SJSA1 (cell line): ENCODE data around the gene FARS2. TPM values are rescaled to one million over a fixed set of nuclear protein-coding genes. Genes with fewer than 3 reads are reported as not detected.
A peak's percentile ranks its signal among the peaks of the same experiment; 100 is the strongest.

Experiments used
- DNase-seq, 2 experiments: peaks; one replicate each; pipeline ENCODE4 v3.0.0-alpha.2; 2015 to 2020; ENCODE audit warnings: low spot score in 2 of 2, low read depth in 1 of 2
- H3K27ac ChIP-seq: fragments of 250-450 bp; sonication (Bioruptor Pico); 2 replicates; pipeline ENCODE4 v1.5.1; 2020; ENCODE audit warnings: mild to moderate bottlenecking, moderate library complexity
- H3K27me3 ChIP-seq: fragments of 250-450 bp; sonication (Bioruptor Pico); replicated peaks from 2 replicates; pipeline ENCODE4 v1.5.1; 2020; ENCODE audit warnings: mild to moderate bottlenecking, moderate library complexity
- H3K36me3 ChIP-seq: fragments of 250-450 bp; sonication (Bioruptor Pico); 2 replicates; pipeline ENCODE4 v1.5.1; 2020; ENCODE audit warnings: mild to moderate bottlenecking
- H3K4me1 ChIP-seq: fragments of 250-450 bp; sonication (Bioruptor Pico); replicated peaks from 2 replicates; pipeline ENCODE4 v1.6.1; 2021; ENCODE audit warnings: mild to moderate bottlenecking
- H3K4me3 ChIP-seq: fragments of 250-450 bp; sonication (Bioruptor Pico); 2 replicates; pipeline ENCODE4 v1.5.1; 2020; ENCODE audit warnings: mild to moderate bottlenecking
- H3K9me3 ChIP-seq: fragments of 250-450 bp; sonication (Bioruptor Pico); replicated peaks from 2 replicates; pipeline ENCODE4 v1.5.1; 2020; ENCODE audit warnings: mild to moderate bottlenecking
- total RNA-seq: library from RNA; depleted of rRNA; stranded (reverse); fragments of >200 nt; shearing (Covaris generic); gene quantifications from 2 replicates; pipeline ENCODE4 v1.2.3, GENCODE V29; 2014

The FARS2 gene
- total RNA-seq, 1 experiment from 2014 or later, result 13.3 TPM

DNA sequence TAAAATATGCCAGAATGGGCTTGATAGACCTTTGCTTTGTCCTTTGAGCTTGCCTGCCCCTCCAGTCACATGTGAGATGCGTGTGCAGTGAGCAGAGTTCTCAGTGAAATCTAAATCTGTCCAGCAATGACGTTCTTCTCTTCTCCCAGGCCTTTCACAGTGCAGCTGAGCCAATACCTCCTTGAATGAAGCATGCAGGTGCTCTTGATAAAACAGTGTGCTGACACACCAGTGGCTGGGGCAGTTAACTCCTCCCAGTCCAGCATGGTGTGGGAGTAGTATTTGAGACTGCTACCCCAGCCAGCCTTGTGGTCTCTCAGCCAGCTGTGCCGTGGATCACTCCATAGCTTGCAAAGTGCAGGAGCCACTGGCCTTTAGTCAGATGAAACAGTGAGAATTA is 240.5 kb downstream of the FARS2 start:
- no peak for DNase-seq
- H3K36me3 ChIP-seq, result no peaks in the 10 kb centered on the region
- H3K9me3 ChIP-seq, result no peaks in the 10 kb centered on the region
- H3K4me3 ChIP-seq, result no peak overlapping the region
- no peak overlapping the region for H3K27ac ChIP-seq
- H3K4me1 ChIP-seq, result peaks cover 40% of the 10 kb centered on the region
- H3K27me3 ChIP-seq, result no peaks in the 10 kb centered on the region

DNA sequence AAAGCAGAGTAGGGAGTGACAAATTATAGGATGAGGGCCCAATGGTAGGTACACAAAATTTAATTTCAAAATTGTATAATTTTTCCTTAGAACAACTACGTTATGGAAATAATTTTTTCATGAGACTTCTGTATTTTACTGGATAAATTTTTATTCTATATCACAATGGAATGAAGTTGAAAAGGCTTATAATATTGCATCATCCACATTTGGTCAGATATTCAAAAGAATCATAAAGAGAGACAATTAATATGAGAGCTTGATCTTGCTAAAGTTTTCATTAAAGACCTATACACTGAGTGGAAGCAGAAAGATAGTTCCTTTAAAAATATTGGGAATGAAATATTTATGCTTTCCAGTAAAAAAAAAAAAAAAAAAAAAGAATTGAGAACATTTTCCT is 242.8 kb downstream of the FARS2 start:
- H3K36me3 ChIP-seq, result no peaks in the 10 kb centered on the region
- H3K27me3 ChIP-seq, result no peaks in the 10 kb centered on the region
- H3K4me3 ChIP-seq, result no peak overlapping the region
- H3K9me3 ChIP-seq, result no peaks in the 10 kb centered on the region
- no peak overlapping the region for H3K27ac ChIP-seq
- H3K4me1 ChIP-seq, result peaks cover 20% of the 10 kb centered on the region
- DNase-seq, result no peak

DNA sequence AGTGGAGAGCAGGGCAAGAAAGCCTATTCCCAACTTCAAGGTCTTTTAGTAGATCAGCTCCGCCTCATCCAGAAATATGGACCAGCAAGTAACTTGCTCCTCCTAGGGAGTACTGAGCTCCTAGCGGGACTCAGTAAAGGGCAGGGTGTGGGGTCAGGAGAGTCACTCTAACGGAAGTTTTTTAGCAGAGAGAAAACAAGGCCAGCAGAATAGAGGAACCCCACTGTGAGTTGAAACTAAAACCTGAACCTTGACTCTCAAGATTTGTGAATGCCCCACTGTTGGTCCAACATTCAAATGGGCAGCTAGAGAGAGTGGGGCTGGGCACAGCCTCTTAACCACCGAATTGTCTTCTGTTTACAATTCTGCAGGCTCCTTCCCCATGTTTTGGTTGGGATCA is 244.8 kb downstream of the FARS2 start:
- no peak for DNase-seq
- H3K27ac ChIP-seq, result no peak overlapping the region
- no peaks in the 10 kb centered on the region for H3K4me1 ChIP-seq
- no peaks in the 10 kb centered on the region for H3K9me3 ChIP-seq
- no peaks in the 10 kb centered on the region for H3K36me3 ChIP-seq
- H3K27me3 ChIP-seq, result no peaks in the 10 kb centered on the region
- no peak overlapping the region for H3K4me3 ChIP-seq

DNA sequence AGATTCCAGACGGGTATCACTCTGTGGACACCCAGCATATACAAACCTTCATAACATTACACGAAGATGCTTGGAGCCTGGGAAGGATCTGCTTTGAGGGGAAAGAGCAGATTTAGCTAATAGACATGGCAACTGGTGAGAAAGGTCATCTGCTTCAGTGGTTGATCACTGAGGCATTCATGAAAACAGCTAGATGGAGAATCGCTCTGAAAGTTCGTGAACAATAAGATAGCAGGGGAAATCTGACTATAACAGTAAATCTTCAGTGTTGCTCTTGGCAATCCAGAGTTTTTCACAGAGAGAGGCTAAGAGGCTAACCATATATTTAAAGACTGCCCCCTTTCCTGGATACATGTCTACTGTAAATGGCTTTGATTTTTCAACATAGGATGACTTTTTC is 245.3 kb downstream of the FARS2 start:
- no peak overlapping the region for H3K4me3 ChIP-seq
- H3K9me3 ChIP-seq, result no peaks in the 10 kb centered on the region
- DNase-seq, result no peak
- H3K36me3 ChIP-seq, result no peaks in the 10 kb centered on the region
- H3K27me3 ChIP-seq, result no peaks in the 10 kb centered on the region
- peaks cover 3% of the 10 kb centered on the region for H3K4me1 ChIP-seq
- no peak overlapping the region for H3K27ac ChIP-seq

DNA sequence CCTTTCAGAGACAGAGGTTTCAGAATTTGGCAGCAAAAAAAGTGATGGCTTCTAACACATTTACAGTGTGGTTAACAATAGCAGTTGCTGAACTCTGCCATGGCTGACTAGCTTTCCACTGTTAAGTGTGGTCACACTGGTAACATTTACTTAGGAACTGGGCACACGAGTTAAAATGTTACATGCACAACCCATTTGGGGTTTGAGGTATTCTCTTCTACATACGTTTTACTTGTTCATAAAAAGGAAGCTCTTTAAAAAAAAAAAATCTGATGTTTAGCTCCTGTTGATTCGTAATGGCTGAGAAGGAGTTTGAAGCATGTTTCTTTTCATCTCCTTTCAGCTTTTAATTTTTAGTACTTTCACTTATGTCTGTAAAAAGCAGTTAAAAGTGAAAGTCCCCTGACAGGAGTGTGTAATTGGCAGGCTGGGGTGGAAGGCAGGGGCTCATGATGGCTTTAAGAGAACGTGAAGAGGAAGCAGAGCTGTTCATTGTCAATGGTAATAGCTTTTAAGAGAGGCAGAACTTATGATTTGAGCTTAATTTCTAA is 245.9 kb downstream of the FARS2 start:
- Histone ChIP-seq H3K36me3 (no peaks in the 10 kb centered on the region), H3K4me3 (no peak overlapping the region), H3K27me3 (no peaks in the 10 kb centered on the region), H3K4me1 (peaks cover 8% of the 10 kb centered on the region), H3K27ac (no peak overlapping the region), H3K9me3 (no peaks in the 10 kb centered on the region)
- no peak for DNase-seq

DNA sequence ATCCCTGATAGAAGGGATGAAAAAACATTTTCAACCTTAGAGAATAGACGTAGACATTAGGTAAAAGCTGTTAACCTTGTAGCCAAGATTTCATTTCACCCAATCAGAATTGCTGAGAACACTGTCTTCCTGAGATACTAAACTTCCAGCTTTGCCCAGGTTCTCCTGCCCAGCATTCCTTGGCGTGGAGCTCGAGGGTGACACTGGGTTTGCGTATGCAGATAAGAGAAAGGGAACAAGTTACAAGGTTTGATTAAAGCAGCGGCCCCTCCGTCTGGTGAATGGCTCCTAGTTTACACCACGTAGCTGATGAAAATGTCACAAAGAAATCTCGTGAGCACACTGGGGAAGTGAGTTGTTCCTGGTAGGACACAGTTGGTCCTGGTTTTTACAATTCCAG is 247.8 kb downstream of the FARS2 start:
- Histone ChIP-seq H3K36me3 (no peaks in the 10 kb centered on the region; the same call in 1 of the 2 replicates), H3K9me3 (no peaks in the 10 kb centered on the region), H3K27ac (no peak overlapping the region), H3K4me1 (peaks cover 10% of the 10 kb centered on the region), H3K4me3 (no peak overlapping the region), H3K27me3 (no peaks in the 10 kb centered on the region)
- DNase-seq, result no peak

DNA sequence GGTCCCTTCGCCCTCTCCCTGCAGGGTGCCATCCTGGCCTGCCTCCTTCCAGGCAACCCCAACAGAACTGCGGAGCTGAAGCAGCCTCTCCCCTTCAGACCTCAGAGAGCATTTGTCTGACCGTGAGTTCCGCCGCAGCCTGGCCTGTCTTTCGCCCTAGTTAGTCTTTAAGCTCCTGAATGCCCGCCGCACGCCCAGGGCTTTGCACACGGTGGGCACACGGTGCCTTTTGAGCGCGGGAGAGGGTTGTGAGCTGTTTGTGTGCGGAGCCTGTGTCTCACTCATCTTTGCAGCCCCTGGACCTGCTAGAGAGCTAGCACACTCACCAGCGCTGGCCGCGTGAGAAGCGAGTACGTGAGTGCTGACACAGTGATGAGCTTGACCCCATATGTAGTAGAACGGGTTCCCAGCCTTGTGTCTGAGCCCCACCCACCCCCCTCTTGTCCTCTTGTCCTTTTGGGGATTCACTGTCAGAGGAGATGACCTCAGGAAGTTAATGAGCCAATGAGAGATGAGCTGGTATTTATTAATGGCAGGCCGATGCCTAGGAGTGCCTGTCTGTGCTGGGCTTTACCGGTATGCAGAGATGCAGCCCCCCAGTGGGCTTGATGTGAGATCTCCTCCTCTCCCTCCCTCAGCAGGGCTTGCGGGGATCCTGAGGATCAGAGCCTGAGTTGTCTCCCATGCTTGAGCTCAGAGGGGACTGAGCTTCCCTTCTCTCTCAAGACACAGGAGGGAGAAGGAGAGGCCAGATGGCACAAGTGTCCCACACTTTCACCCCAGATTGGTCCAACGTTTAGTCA is 249.2 kb downstream of the FARS2 start:
- Histone ChIP-seq H3K4me3 (no peak overlapping the region), H3K36me3 (no peaks in the 10 kb centered on the region; the same call in 1 of the 2 replicates)

DNA sequence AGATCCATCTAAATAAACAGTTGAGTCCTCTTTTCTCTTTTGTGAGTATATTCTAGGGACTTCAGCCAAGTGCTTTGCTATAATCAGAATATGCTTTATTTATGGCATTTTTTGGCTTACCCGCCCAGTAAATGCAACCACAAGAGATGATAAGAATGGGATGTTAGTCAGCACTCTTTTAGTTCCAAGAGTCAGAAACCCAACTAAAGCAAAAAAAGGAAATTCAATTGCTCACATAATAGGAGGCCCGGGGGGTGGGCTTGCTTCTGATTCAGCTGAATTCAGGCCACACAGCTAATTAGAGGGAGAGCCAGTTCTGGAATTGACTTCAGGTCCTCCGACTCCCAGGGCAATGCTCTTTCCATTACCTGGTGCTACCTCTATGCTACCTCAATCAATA is 250.6 kb downstream of the FARS2 start:
- peaks cover 10% of the 10 kb centered on the region for H3K4me1 ChIP-seq
- DNase-seq, result peak in 1 of 2 experiments; percentile 55
- no peak overlapping the region for H3K4me3 ChIP-seq
- no peaks in the 10 kb centered on the region for H3K9me3 ChIP-seq
- no peaks in the 10 kb centered on the region for H3K27me3 ChIP-seq
- H3K36me3 ChIP-seq, result no peaks in the 10 kb centered on the region; the same call in 1 of the 2 replicates
- no peak overlapping the region for H3K27ac ChIP-seq

More for the DNA sequence above, 249.2 kb downstream of the FARS2 start:
- peaks cover 10% of the 10 kb centered on the region for H3K4me1 ChIP-seq
- no peak overlapping the region for H3K27ac ChIP-seq
- no peak for DNase-seq
- no peaks in the 10 kb centered on the region for H3K9me3 ChIP-seq
- no peaks in the 10 kb centered on the region for H3K27me3 ChIP-seq

DNA sequence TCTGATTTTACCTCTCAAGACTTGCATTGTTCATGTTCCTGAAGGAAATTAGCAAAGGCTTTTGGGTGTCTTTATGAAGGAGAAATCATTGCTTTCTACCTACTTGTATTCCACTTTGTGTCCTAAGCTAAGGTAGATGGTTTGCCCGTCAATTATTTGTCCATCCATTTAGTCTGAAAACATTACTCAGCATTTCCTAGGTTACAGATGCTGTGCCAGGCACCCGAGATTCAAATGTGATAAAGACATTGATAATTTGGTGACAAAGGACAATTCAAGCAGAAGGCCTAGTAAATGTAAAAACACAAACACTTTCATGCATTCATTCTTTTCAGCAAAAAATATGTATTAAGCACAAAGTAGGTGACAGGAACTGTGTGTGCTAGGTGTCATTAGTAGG is 251.1 kb downstream of the FARS2 start:
- H3K4me3 ChIP-seq, result no peak overlapping the region
- peaks cover 10% of the 10 kb centered on the region for H3K4me1 ChIP-seq
- H3K27ac ChIP-seq, result no peak overlapping the region
- no peaks in the 10 kb centered on the region for H3K27me3 ChIP-seq
- no peaks in the 10 kb centered on the region for H3K9me3 ChIP-seq
- no peak for DNase-seq
- H3K36me3 ChIP-seq, result no peaks in the 10 kb centered on the region; the same call in 1 of the 2 replicates

DNA sequence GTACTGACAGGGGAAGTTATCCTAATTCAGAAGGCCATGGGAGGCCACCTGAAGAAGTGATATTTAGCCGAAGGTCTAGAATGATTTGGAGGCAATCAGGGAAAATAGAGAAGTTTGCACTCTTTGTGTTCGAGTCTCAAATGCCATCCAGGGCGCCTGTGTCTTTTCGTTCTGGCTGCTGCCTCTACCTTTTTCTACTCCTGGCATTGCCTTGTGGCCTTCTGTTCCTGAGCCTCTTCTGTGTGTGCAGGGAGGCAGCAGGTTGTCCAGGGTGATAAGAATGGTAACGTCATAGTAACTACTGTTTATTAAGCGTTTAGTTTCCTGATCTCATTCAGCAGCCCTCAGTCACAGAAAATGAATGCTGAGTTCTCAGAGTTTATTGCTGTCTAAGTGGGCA is 252.1 kb downstream of the FARS2 start:
- Histone ChIP-seq H3K36me3 (no peaks in the 10 kb centered on the region; the same call in 1 of the 2 replicates), H3K4me3 (no peak overlapping the region), H3K27me3 (no peaks in the 10 kb centered on the region), H3K4me1 (peaks cover 10% of the 10 kb centered on the region), H3K27ac (no peak overlapping the region), H3K9me3 (no peaks in the 10 kb centered on the region)
- no peak for DNase-seq

DNA sequence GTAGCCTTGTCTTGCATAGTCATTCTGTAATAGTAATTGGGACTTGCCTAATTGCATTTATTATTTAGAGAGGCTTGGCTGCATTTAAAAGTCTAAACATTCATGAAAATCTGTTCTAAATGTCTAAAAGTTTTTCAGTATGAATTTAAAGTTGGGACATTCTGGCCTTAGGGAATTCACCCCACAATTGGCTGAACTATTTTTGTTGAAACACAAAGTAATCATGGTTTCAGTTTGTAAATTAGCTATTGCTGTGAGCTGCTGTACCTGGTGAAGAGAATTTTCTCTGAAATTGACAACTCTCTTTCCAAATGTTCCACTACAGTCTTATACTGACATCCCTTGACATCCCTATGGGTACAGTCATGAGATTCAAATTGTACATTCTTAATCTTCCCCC is 253.0 kb downstream of the FARS2 start:
- Histone ChIP-seq H3K27ac (no peak overlapping the region), H3K9me3 (no peaks in the 10 kb centered on the region), H3K4me3 (no peak overlapping the region), H3K36me3 (no peaks in the 10 kb centered on the region; the same call in 1 of the 2 replicates), H3K4me1 (peaks cover 10% of the 10 kb centered on the region), H3K27me3 (no peaks in the 10 kb centered on the region)
- no peak for DNase-seq

DNA sequence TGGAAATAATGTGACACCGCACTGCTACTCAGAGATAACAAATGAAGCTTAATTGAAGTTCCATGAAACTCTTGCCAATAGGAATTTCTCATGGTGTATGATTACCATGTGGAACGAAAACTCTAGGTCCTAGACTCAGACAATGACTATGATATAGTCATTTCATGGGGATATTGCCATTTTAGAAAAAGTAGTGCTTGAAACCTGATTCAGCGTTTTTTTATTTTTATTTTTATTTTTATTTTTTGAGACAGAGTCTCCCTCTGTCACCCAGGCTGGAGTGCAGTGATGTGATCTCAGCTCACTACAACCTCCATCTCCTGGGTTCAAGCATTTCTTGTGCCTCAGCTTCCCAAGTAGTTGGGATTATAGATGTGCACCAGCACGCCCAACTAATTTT is 253.9 kb downstream of the FARS2 start:
- DNase-seq, result no peak
- Histone ChIP-seq H3K4me1 (peaks cover 10% of the 10 kb centered on the region), H3K27me3 (no peaks in the 10 kb centered on the region), H3K27ac (no peak overlapping the region), H3K36me3 (no peaks in the 10 kb centered on the region; the same call in 1 of the 2 replicates), H3K4me3 (no peak overlapping the region), H3K9me3 (no peaks in the 10 kb centered on the region)

DNA sequence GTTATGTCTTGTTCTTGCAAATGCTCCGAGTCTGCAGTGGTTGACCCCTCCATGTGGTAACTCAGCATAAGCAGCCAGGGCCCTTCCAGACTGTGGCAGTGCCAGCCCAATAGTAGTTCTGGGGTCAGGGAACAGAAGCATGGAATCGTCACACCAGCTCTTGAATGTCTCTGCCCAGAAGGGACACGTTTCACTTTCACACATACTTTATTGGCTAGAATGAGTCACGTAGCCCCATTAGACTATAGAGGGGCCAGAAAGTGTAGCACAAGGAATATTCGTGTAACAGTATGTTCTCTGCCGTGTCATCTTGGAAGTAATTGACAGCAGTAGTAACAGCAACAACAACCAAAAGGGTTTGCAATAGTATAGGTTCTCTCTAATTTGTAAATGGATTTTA is 254.7 kb downstream of the FARS2 start:
- no peak for DNase-seq
- H3K4me1 ChIP-seq, result peaks cover 10% of the 10 kb centered on the region
- H3K27me3 ChIP-seq, result no peaks in the 10 kb centered on the region
- H3K36me3 ChIP-seq, result no peaks in the 10 kb centered on the region; the same call in 1 of the 2 replicates
- H3K4me3 ChIP-seq, result no peak overlapping the region
- H3K9me3 ChIP-seq, result no peaks in the 10 kb centered on the region
- no peak overlapping the region for H3K27ac ChIP-seq

DNA sequence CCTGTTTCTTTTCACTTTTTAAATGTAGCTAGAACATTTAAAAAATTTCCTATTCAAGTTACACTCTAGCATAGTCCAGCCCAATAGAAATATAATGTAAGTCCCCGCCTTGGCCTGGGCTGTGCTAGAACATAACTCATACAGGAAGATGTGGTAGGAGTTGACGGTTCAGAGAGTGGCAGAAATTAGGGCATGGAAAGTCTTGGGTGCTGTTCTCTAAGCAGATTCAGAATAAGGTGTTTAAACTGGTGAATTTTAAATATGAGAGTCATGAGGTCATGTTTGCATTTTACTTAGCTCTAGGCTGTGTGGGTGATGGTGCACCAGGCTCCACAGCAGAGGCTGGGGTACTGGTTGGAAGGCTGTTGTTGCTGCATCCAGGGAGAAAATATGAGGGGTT is 256.5 kb downstream of the FARS2 start:
- Histone ChIP-seq H3K9me3 (no peaks in the 10 kb centered on the region), H3K4me3 (no peak overlapping the region), H3K36me3 (no peaks in the 10 kb centered on the region), H3K27me3 (no peaks in the 10 kb centered on the region), H3K4me1 (no peaks in the 10 kb centered on the region), H3K27ac (no peak overlapping the region)
- DNase-seq, result no peak
